D721Med (cell line): ENCODE results near the gene ZC3H10.

Experiments
- DNase-seq: peaks from one replicate; pipeline ENCODE4 v3.0.0; 2011; ENCODE audit warnings: low spot score; ENCODE audit not compliant: insufficient read length
- FAIRE-seq: peaks from 2 replicates; lab custom pipeline; 2011; peaks lifted over from hg19 to GRCh38; lab: Jason Lieb, UNC
- CTCF ChIP-seq: IDR thresholded peaks from 2 replicates; pipeline ENCODE4 v1.5.1; 2012; ENCODE audit warnings: mild to moderate bottlenecking, control low read depth; ENCODE audit not compliant: insufficient read depth; ENCODE audit errors: missing control alignments

Gene ZC3H10

GRCh38 chr12:56151672-56152131 lies 33.6 kb downstream of the ZC3H10 start:
- FAIRE-seq: no peak
- no peak for TF ChIP-seq CTCF
- no peak for DNase-seq

- no peak for FAIRE-seq
- peak; percentile 91 for DNase-seq
- no peak for TF ChIP-seq CTCF
Measured at GRCh38 chr12:56152132-56152755, 34.2 kb downstream of the ZC3H10 start, which contains the start of gene MYL6B. TSS of gene MYL6B (plus strand) at chr12:56152587. CDS start at chr12:56153919, 1,332 bp downstream.

GRCh38 chr12:56152756-56153677 lies 35.0 kb downstream of the ZC3H10 start:
- DNase-seq: no peak
- no peak for TF ChIP-seq CTCF
- FAIRE-seq: no peak

GRCh38 chr12:56153678-56154065 lies 35.6 kb downstream of the ZC3H10 start:
- DNase-seq (no peak), FAIRE-seq (no peak)
- TF ChIP-seq CTCF: no peak

GRCh38 chr12:56154246-56154771 lies 36.2 kb downstream of the ZC3H10 start:
- FAIRE-seq: no peak
- no peak for DNase-seq
- no peak for TF ChIP-seq CTCF

GRCh38 chr12:56154818-56155217 lies 36.8 kb downstream of the ZC3H10 start:
- no peak for DNase-seq
- no peak for FAIRE-seq
- no peak for TF ChIP-seq CTCF
